ENCODE results near the gene VSIR.

DNA sequence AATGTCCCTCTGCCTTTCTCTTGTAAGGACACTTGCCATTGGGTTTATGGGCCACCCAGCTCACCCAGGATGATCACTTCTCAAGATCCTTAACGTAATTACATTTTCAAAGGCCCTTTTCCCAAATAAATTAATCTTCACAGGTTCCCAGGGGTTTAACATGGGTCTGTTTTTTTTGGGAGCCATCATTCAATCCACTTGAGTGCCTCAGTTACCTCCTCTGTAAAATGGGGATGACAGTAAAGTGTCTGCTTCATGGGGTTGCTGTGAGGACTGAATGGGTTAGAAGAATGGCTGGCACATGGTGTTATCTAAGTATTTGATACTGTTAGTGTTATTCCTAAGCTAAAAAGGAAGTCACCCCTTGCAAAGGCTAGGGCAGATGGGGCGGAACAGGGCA, 61.1 kb downstream of the VSIR start:
- TF ChIP-seq, protein P1, sequence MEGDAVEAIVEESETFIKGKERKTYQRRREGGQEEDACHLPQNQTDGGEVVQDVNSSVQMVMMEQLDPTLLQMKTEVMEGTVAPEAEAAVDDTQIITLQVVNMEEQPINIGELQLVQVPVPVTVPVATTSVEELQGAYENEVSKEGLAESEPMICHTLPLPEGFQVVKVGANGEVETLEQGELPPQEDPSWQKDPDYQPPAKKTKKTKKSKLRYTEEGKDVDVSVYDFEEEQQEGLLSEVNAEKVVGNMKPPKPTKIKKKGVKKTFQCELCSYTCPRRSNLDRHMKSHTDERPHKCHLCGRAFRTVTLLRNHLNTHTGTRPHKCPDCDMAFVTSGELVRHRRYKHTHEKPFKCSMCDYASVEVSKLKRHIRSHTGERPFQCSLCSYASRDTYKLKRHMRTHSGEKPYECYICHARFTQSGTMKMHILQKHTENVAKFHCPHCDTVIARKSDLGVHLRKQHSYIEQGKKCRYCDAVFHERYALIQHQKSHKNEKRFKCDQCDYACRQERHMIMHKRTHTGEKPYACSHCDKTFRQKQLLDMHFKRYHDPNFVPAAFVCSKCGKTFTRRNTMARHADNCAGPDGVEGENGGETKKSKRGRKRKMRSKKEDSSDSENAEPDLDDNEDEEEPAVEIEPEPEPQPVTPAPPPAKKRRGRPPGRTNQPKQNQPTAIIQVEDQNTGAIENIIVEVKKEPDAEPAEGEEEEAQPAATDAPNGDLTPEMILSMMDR (conservative IDR thresholded peaks at IDR 0.05; ENCODE audit: low read length) = no peak
- TF ChIP-seq EZH2phosphoT487 (IDR thresholded peaks at IDR 0.05; ENCODE audit: borderline replicate concordance) = no peak
